H1 (cell line): ENCODE measurements around the gene ZNF566. TPM values are rescaled to one million over a fixed set of nuclear protein-coding genes. Genes with fewer than 3 reads are reported as not detected.

Experiments
- CTCF ChIA-PET: fragments of 300-600 bp; sonication (Branson Sonifier 250); formaldehyde crosslinking; loops from one replicate; lab custom pipeline; 2021; ENCODE audit not compliant: partially characterized antibody; lab: Charles Lee
- POLR2A ChIA-PET: fragments of 300-600 bp; sonication (Branson Sonifier 250); formaldehyde crosslinking; loops from one replicate; lab custom pipeline; 2021; ENCODE audit warnings: inconsistent platforms; ENCODE audit not compliant: partially characterized antibody; lab: Charles Lee
- DNase-seq, 2 experiments: peaks; one replicate each; pipeline versions ENCODE4 v3.0.0 to v3.0.0-alpha.2; 2010 to 2022; ENCODE audit warnings: low spot score in 2 of 2, low read depth in 1 of 2, mixed read lengths in 1 of 2
- FAIRE-seq: peaks from 2 replicates; lab custom pipeline; 2011; peaks lifted over from hg19 to GRCh38; lab: Jason Lieb, UNC
- H2AFZ ChIP-seq: 2 replicates; pipeline ENCODE4 v1.8.1; 2012; ENCODE audit warnings: low read length, inconsistent platforms
- H2AK5ac ChIP-seq: 2 replicates; pipeline ENCODE4 v1.6.1; 2013; ENCODE audit warnings: low read depth, low read length
- H2BK120ac ChIP-seq: replicated peaks from 2 replicates; pipeline ENCODE3; 2013; ENCODE audit warnings: low read depth, low read length, inconsistent platforms
- H2BK12ac ChIP-seq: 2 replicates; pipeline ENCODE4 v1.6.1; 2013; ENCODE audit warnings: low read depth, low read length
- H2BK15ac ChIP-seq: 2 replicates; pipeline ENCODE4 v1.6.1; 2013; ENCODE audit warnings: low read length
- H2BK20ac ChIP-seq: 2 replicates; pipeline ENCODE4 v1.6.1; 2013; ENCODE audit warnings: low read length
- H2BK5ac ChIP-seq: 2 replicates; pipeline ENCODE4 v1.6.1; 2013; ENCODE audit warnings: low read depth, low read length
- H3K14ac ChIP-seq: 2 replicates; pipeline ENCODE4 v1.6.1; 2013; ENCODE audit warnings: inconsistent platforms; ENCODE audit not compliant: insufficient read length
- H3K18ac ChIP-seq: 2 replicates; pipeline ENCODE4 v1.6.1; 2013; ENCODE audit warnings: low read length; ENCODE audit errors: extremely low read depth
- H3K23ac ChIP-seq: 2 replicates; pipeline ENCODE4 v1.6.1; 2013; ENCODE audit warnings: inconsistent platforms; ENCODE audit not compliant: insufficient read length
- H3K23me2 ChIP-seq: 2 replicates; pipeline ENCODE4 v1.6.1; 2013; ENCODE audit warnings: low read depth, low read length
- H3K27ac ChIP-seq: 2 replicates; pipeline ENCODE4 v1.6.1; 2011; ENCODE audit warnings: low read depth, low read length, inconsistent platforms
- H3K27me3 ChIP-seq, 4 experiments: replicated peaks in 1 of 4; 1 replicate in 1 of 4; 2 replicates in 3 of 4; pipeline versions ENCODE4 v1.6.1 to v1.8.1; 2011 to 2013; ENCODE audit warnings: low read length in 3 of 4, mild to moderate bottlenecking in 3 of 4, inconsistent platforms in 2 of 4, mixed read lengths in 2 of 4, moderate library complexity in 1 of 4; ENCODE audit not compliant: control insufficient read depth in 3 of 4, insufficient read depth in 3 of 4; ENCODE audit errors: extremely low read depth in 1 of 4
- H3K36me3 ChIP-seq, 4 experiments: 2 replicates each; pipeline versions ENCODE4 v1.6.1 to v1.8.1; 2011 to 2013; ENCODE audit warnings: mild to moderate bottlenecking in 4 of 4, low read length in 3 of 4, moderate library complexity in 2 of 4, control low read depth in 1 of 4, inconsistent platforms in 1 of 4; ENCODE audit not compliant: insufficient read depth in 4 of 4, control insufficient read depth in 2 of 4
- H3K4ac ChIP-seq: replicated peaks from 2 replicates; pipeline ENCODE3; 2013; ENCODE audit warnings: low read length, low read depth, mixed read lengths, inconsistent platforms; ENCODE audit not compliant: insufficient read length
- H3K4me1 ChIP-seq, 4 experiments: replicated peaks in 1 of 4; 1 replicate in 1 of 4; 2 replicates in 3 of 4; pipeline versions ENCODE4 v1.6.1 to v1.8.1; 2011 to 2013; ENCODE audit warnings: low read length in 3 of 4, inconsistent platforms in 2 of 4, mixed read lengths in 1 of 4; ENCODE audit not compliant: insufficient read depth in 4 of 4, control insufficient read depth in 3 of 4
- H3K4me2 ChIP-seq, 2 experiments: 2 replicates each; pipeline versions ENCODE4 v1.6.1 to v1.8.1; 2011 to 2013; ENCODE audit warnings: low read depth in 2 of 2, low read length in 2 of 2, control low read depth in 1 of 2, inconsistent platforms in 1 of 2, mild to moderate bottlenecking in 1 of 2; ENCODE audit not compliant: insufficient read depth in 1 of 2
- H3K4me3 ChIP-seq, 4 experiments: fragments of 200-600, 300-600 bp in 1 of 4; sonication (generic), shearing (Covaris generic), sonication (Bioruptor Twin) in 1 of 4; 2 replicates each; pipeline versions ENCODE4 v1.5.1 to v1.8.1; 2011 to 2016; ENCODE audit warnings: low read length in 4 of 4, low read depth in 3 of 4, control low read depth in 2 of 4, inconsistent platforms in 2 of 4, mild to moderate bottlenecking in 2 of 4, mixed read lengths in 1 of 4, moderate library complexity in 1 of 4; ENCODE audit not compliant: insufficient read depth in 2 of 4; ENCODE audit errors: extremely low read depth in 1 of 4
- H3K56ac ChIP-seq: replicated peaks from 2 replicates; pipeline ENCODE3; 2013; ENCODE audit warnings: low read depth, mild to moderate bottlenecking, mixed read lengths, low read length, inconsistent platforms; ENCODE audit not compliant: insufficient read length
- H3K79me1 ChIP-seq: 2 replicates; pipeline ENCODE4 v1.6.1; 2013; ENCODE audit warnings: low read depth, low read length, control low read depth
- H3K79me2 ChIP-seq, 2 experiments: 2 replicates each; pipeline versions ENCODE4 v1.6.1 to v1.8.1; 2012 to 2013; ENCODE audit warnings: low read length in 2 of 2, mild to moderate bottlenecking in 2 of 2, inconsistent platforms in 1 of 2; ENCODE audit not compliant: insufficient read depth in 2 of 2, control insufficient read depth in 1 of 2
- H3K9ac ChIP-seq, 4 experiments: replicated peaks in 1 of 4; 1 replicate in 1 of 4; 2 replicates in 3 of 4; pipeline versions ENCODE4 v1.6.1 to v1.8.1; 2011 to 2013; ENCODE audit warnings: low read depth in 3 of 4, low read length in 3 of 4, control low read depth in 2 of 4, mild to moderate bottlenecking in 2 of 4, moderate library complexity in 2 of 4, inconsistent platforms in 1 of 4; ENCODE audit errors: extremely low read depth in 1 of 4
- H3K9me3 ChIP-seq, 2 experiments: 2 replicates each; pipeline versions ENCODE4 v1.6.1 to v1.8.1; 2012 to 2013; ENCODE audit warnings: mild to moderate bottlenecking in 2 of 2, moderate library complexity in 2 of 2, control low read depth in 1 of 2, inconsistent platforms in 1 of 2, low read depth in 1 of 2, low read length in 1 of 2, mixed read lengths in 1 of 2; ENCODE audit not compliant: insufficient read depth in 2 of 2
- H4K20me1 ChIP-seq, 2 experiments: replicated peaks in 1 of 2; 2 replicates each; pipeline versions ENCODE3 to v1.8.1; 2011 to 2013; ENCODE audit warnings: inconsistent platforms in 2 of 2, low read length in 2 of 2, mild to moderate bottlenecking in 1 of 2; ENCODE audit not compliant: insufficient read depth in 2 of 2, control insufficient read depth in 1 of 2
- H4K5ac ChIP-seq: 2 replicates; pipeline ENCODE4 v1.6.1; 2013; ENCODE audit warnings: low read length, low read depth, mixed read lengths, inconsistent platforms; ENCODE audit not compliant: insufficient read length
- H4K8ac ChIP-seq: 2 replicates; pipeline ENCODE4 v1.8.0; 2013; ENCODE audit warnings: mild to moderate bottlenecking, moderate library complexity, low read length, inconsistent platforms; ENCODE audit not compliant: insufficient read depth; ENCODE audit errors: extremely low read depth
- H4K91ac ChIP-seq: replicated peaks from 2 replicates; pipeline ENCODE3; 2013; ENCODE audit warnings: low read length, mixed read lengths, inconsistent platforms; ENCODE audit not compliant: insufficient read length
- FOSL1 ChIP-seq: IDR thresholded peaks from 2 replicates; pipeline ENCODE4 v1.6.1; 2011; ENCODE audit warnings: mild to moderate bottlenecking, low read depth, low read length, moderate library complexity; ENCODE audit not compliant: insufficient read depth
- MAX ChIP-seq: IDR thresholded peaks from 2 replicates; pipeline ENCODE4 v1.6.1; 2012; ENCODE audit warnings: inconsistent platforms
- NRF1 ChIP-seq: IDR thresholded peaks from 2 replicates; pipeline ENCODE4 v1.6.1; 2011; ENCODE audit warnings: mild to moderate bottlenecking, low read depth, low read length, improper control_type of control experiment
- POLR2A ChIP-seq, 2 experiments: IDR thresholded peaks; 1 replicate in 1 of 2; 2 replicates in 1 of 2; pipeline ENCODE4 v1.6.1; 2011; ENCODE audit warnings: low read depth in 2 of 2, low read length in 2 of 2, mild to moderate bottlenecking in 2 of 2; ENCODE audit errors: control extremely low read depth in 1 of 2
- POLR2AphosphoS5 ChIP-seq: IDR thresholded peaks from 2 replicates; pipeline ENCODE4 v1.6.1; 2011; ENCODE audit warnings: low read depth, low read length
- RNF2 ChIP-seq: fragments of 200-900, 300-1000 bp; sonication (generic); IDR thresholded peaks from 2 replicates; pipeline ENCODE4 v1.7.1; 2016; ENCODE audit warnings: borderline replicate concordance, low read depth, mild to moderate bottlenecking, antibody characterized with exemption, low read length; ENCODE audit not compliant: poor library complexity, severe bottlenecking; ENCODE audit errors: missing control alignments
- SIX5 ChIP-seq: IDR thresholded peaks from 2 replicates; pipeline ENCODE4 v1.6.1; 2011; ENCODE audit warnings: mild to moderate bottlenecking, low read depth, low read length
- SP2 ChIP-seq: IDR thresholded peaks from 2 replicates; pipeline ENCODE4 v1.6.1; 2012; ENCODE audit warnings: mild to moderate bottlenecking, low read length, inconsistent platforms
- WGBS, 2 experiments: shearing (Covaris generic) in 1 of 2; methylation state at CpG; one replicate each; pipeline versions ENCODE4 v1.1.6 to v1.1.7; 2013 to 2015; ENCODE audit warnings: low lambda C conversion rate in 2 of 2, mixed read lengths in 2 of 2, inconsistent platforms in 1 of 2, low coverage in 1 of 2, missing lambda C conversion rate in 1 of 2; ENCODE audit not compliant: insufficient replicate concordance in 2 of 2, insufficient coverage in 1 of 2, insufficient read length in 1 of 2; ENCODE audit errors: extremely low coverage in 1 of 2, missing lambda C conversion rate in 1 of 2; 5-methylcytosine and 5-hydroxymethylcytosine counted together
- polyA plus RNA-seq, 7 experiments: library from polyadenylated mRNA; depleted of rRNA in 3 of 7; stranded (reverse) in 5 of 7; unstranded in 2 of 7; fragments of >200 nt in 5 of 7; fragments of 200-250 nt in 2 of 7; gene quantifications; 1 replicate in 5 of 7; 2 replicates in 1 of 7; 4 replicates in 1 of 7; pipeline versions ENCODE4 v1.2.1 to v1.2.3, GENCODE V29; 2011 to 2013; ENCODE audit warnings: missing spikeins in 2 of 7, mixed read lengths in 2 of 7
- total RNA-seq: library from RNA; stranded (reverse); fragmentation: NEBNext Ultra II Directional; extraction: Animal tissue kit (Norgen Biotek cat#: 25700); gene quantifications from 2 replicates; pipeline ENCODE4 v1.2.1, GENCODE V29; 2021

The ZNF566 gene
- total and polyA plus RNA-seq, 2 of the 8 experiments (the other 6 are each of a cell fraction or from before 2014, with no cell fraction given), result 6.9 to 16.6 TPM

- H2BK15ac ChIP-seq, result no peak overlapping the region
- H3K4me3 ChIP-seq, result no peak overlapping the region
- no peak overlapping the region for H2AFZ ChIP-seq
- no peaks in the 10 kb centered on the region for H3K4me1 ChIP-seq
- no peak overlapping the region for H4K5ac ChIP-seq
- H4K8ac ChIP-seq, result no peak overlapping the region
- no peak overlapping the region for H4K91ac ChIP-seq
- FAIRE-seq (no peak), DNase-seq (no peak)
- H2BK5ac ChIP-seq, result no peak overlapping the region
- no peaks in the 10 kb centered on the region for H3K79me2 ChIP-seq
- no peak overlapping the region for H3K4ac ChIP-seq
- no peak overlapping the region for H2AK5ac ChIP-seq
- H2BK20ac ChIP-seq, result no peak overlapping the region
- H3K9me3 ChIP-seq, result peaks cover 29 to 44% of the 10 kb centered on the region in 2 experiments
- ChIA-PET CTCF (no interaction called here), POLR2A (interaction anchor here (1.4 to 1.8 kb wide), 3 partner anchors 9 to 30 kb away, joined by 3 to 5 read pairs (median 3); no protein-coding TSS in a partner anchor)
- no peak overlapping the region for H3K56ac ChIP-seq
- H3K14ac ChIP-seq, result no peak overlapping the region
- no peak overlapping the region for H2BK12ac ChIP-seq
- no peak overlapping the region for H3K18ac ChIP-seq
- no peak overlapping the region for H3K9ac ChIP-seq
- H3K36me3 ChIP-seq, result no peaks in the 10 kb centered on the region
- no peaks in the 10 kb centered on the region for H4K20me1 ChIP-seq
- no peak overlapping the region for H3K4me2 ChIP-seq
- H3K27me3 ChIP-seq, result no peaks in the 10 kb centered on the region
- no peak overlapping the region for H3K23ac ChIP-seq
- H2BK120ac ChIP-seq, result no peak overlapping the region
- no peaks in the 10 kb centered on the region for H3K23me2 ChIP-seq
- no peaks in the 10 kb centered on the region for H3K79me1 ChIP-seq
- H3K27ac ChIP-seq, result no peak overlapping the region
- WGBS, 2 experiments, result 85% methylated on average over 17 of the region's 17 CpGs; no CpG with 5 or more reads in 1 of the 2 experiments
- no peak for TF ChIP-seq SIX5
- TF ChIP-seq RNF2, result no peak
- no peak for TF ChIP-seq POLR2A (IDR thresholded peaks at IDR 0.05; ENCODE audit: control extremely low read depth in 1 of 2, low read depth in 2 of 2, low read length in 2 of 2)
- no peak for TF ChIP-seq POLR2AphosphoS5
- no peak for TF ChIP-seq SP2
- TF ChIP-seq MAX, result no peak
- no peak for TF ChIP-seq NRF1
- TF ChIP-seq FOSL1, result no peak
Observed at GRCh38 chr19:36497001-36497400, 7.6 kb upstream of the ZNF566 start.
